IMR-90 (cell line): Measurements from ENCODE around the gene ERAP2.

Experiments
- CEBPB ChIP-seq: IDR thresholded peaks from 2 replicates; pipeline ENCODE4 v1.6.1; 2012; ENCODE audit warnings: low read depth, low read length, improper control_type of control experiment
- CHD1 ChIP-seq: IDR thresholded peaks from 2 replicates; pipeline ENCODE4 v1.6.1; 2012; ENCODE audit warnings: low read depth, low read length, improper control_type of control experiment
- NFE2L2 ChIP-seq: fragments of 150-350 bp; IDR thresholded peaks from 2 replicates; pipeline ENCODE4 v1.6.1; 2016; ENCODE audit warnings: low read depth, mild to moderate bottlenecking, low read length
- RAD21 ChIP-seq: IDR thresholded peaks from 2 replicates; pipeline ENCODE4 v1.6.1; 2012; ENCODE audit warnings: low read length, improper control_type of control experiment
- RFX5 ChIP-seq: IDR thresholded peaks from 2 replicates; pipeline ENCODE4 v1.8.0; 2012; ENCODE audit warnings: low read depth, mild to moderate bottlenecking, low read length, moderate library complexity
- TF ChIP-seq, protein P1 (sequence below): conservative IDR thresholded peaks from 2 replicates; pipeline ENCODE4 v1.5.1; 2012; ENCODE audit warnings: mild to moderate bottlenecking, low read depth, low read length, improper control_type of control experiment

DNA sequence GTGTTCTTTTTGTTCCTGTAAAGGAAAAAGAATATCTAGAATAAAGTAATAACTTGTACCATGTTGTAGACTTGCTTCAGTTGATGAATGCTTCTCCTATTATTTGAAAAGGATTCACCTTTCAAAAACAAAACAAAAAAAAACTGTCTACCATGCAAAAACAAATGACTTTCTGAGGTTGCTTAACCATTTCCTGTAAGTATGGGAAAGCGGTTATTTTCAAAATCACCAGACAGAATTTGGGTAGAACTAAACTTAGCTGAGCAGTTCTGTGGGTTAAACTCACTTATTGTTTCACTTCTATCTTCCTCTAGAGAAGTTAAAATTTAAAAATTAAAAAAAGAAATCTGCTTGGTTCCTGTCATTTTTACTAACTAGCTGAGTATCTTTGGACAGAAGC is 84.8 kb downstream of the ERAP2 start:
- no peak for TF ChIP-seq NFE2L2
- TF ChIP-seq, protein P1, sequence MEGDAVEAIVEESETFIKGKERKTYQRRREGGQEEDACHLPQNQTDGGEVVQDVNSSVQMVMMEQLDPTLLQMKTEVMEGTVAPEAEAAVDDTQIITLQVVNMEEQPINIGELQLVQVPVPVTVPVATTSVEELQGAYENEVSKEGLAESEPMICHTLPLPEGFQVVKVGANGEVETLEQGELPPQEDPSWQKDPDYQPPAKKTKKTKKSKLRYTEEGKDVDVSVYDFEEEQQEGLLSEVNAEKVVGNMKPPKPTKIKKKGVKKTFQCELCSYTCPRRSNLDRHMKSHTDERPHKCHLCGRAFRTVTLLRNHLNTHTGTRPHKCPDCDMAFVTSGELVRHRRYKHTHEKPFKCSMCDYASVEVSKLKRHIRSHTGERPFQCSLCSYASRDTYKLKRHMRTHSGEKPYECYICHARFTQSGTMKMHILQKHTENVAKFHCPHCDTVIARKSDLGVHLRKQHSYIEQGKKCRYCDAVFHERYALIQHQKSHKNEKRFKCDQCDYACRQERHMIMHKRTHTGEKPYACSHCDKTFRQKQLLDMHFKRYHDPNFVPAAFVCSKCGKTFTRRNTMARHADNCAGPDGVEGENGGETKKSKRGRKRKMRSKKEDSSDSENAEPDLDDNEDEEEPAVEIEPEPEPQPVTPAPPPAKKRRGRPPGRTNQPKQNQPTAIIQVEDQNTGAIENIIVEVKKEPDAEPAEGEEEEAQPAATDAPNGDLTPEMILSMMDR = no peak
- no peak for TF ChIP-seq RAD21
- no peak for TF ChIP-seq CEBPB
- TF ChIP-seq RFX5 = no peak
- TF ChIP-seq CHD1 = no peak
